ENCODE data around the gene ANTXR1. TPM values are rescaled to one million over a fixed set of nuclear protein-coding genes. Genes with fewer than 3 reads are reported as not detected.

ANTXR1 gene
- polyA plus RNA-seq, 1 of the 3 experiments (the other 2 are of a cell fraction): 114 TPM

DNA sequence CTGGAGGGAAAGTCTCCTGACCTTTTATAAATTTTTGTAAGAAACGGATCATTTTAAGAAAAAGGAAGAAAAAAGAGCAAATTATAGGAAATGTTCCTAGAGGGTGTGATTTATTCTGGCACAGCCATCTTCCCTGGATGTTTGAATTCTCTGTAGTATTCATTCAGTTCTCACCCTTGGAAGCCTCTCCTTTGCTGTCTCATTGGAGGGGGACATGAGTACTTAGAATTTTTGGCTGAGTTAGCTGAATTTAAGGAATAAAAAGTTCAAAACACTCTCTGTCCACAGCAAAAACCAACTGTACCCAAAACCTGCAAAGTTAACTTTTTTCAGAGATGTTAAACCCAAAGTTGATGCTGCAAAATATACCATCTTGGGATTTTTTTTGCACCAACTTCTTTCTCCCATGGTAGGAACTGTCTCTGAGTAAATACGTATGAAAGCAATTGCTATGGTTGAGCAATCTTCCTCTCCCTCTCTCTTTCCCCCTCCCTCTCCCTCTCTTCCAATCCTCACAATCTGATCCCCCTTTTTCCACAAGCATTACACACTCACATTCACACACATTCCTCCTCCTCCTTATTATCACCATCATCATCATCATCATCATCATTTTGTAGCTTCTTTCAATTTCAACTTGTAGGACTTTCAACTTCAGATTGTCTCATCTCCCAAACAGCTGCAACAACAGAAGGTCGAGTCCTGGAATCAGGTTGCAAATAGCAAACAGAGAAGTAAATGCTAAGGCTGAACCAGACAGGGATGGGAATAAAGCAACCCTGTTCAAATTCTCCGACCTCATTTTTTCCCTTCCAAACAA lies 190.4 kb downstream of the ANTXR1 start:
- H3K9me3 ChIP-seq: no peaks in the 10 kb centered on the region
- no peaks in the 10 kb centered on the region; the same call in 1 of the 2 replicates for H3K79me2 ChIP-seq (ENCODE audit: insufficient read depth)
- peaks cover 52 to 65% of the 10 kb centered on the region in 2 experiments for H3K36me3 ChIP-seq (replicated peaks in 1 of 2; ENCODE audit: control insufficient read depth in 1 of 2, insufficient read depth in 2 of 2, low read length in 1 of 2)
- ChIA-PET POLR2A (no interaction called here), CTCF (interaction anchor here (1.2 to 1.7 kb wide), 2 partner anchors 10 to 104 kb away, joined by 3 to 7 read pairs; no protein-coding TSS in a partner anchor)
- 88% methylated on average over 4 of the region's 4 CpGs for WGBS (ENCODE audit: low lambda C conversion rate)
- no peaks in the 10 kb centered on the region for H3F3A ChIP-seq (replicated peaks; ENCODE audit: insufficient read depth)
- no peak for DNase-seq
- no peak overlapping the region for H3K4me2 ChIP-seq
- peaks cover 0 to 3% of the 10 kb centered on the region in 2 experiments; a peak in 1 of 4 replicates for H3K4me1 ChIP-seq (ENCODE audit: control insufficient read depth in 1 of 2, insufficient read depth in 2 of 2, low read depth in 1 of 2, low read length in 1 of 2)
- H4K20me1 ChIP-seq (ENCODE audit: insufficient read depth): no peaks in the 10 kb centered on the region
- H3K4me3 ChIP-seq (ENCODE audit: low read depth in 2 of 2, low read length in 1 of 2): no peak overlapping the region
- H3K27ac ChIP-seq (ENCODE audit: low read depth in 2 of 2, low read length in 1 of 2): no peak overlapping the region
- no peaks in the 10 kb centered on the region for H3K27me3 ChIP-seq (ENCODE audit: insufficient read depth)
- H3K9me2 ChIP-seq: no peaks in the 10 kb centered on the region
- no peak overlapping the region for H2AFZ ChIP-seq (ENCODE audit: low read depth)
- no peak overlapping the region for H3K9ac ChIP-seq
- no peak for TF ChIP-seq MXI1 (IDR thresholded peaks at IDR 0.05; ENCODE audit: low read depth, low read length)
- TF ChIP-seq FOSL2 (IDR thresholded peaks at IDR 0.05; ENCODE audit: borderline replicate concordance, low read depth): no peak
- TF ChIP-seq, protein P1, sequence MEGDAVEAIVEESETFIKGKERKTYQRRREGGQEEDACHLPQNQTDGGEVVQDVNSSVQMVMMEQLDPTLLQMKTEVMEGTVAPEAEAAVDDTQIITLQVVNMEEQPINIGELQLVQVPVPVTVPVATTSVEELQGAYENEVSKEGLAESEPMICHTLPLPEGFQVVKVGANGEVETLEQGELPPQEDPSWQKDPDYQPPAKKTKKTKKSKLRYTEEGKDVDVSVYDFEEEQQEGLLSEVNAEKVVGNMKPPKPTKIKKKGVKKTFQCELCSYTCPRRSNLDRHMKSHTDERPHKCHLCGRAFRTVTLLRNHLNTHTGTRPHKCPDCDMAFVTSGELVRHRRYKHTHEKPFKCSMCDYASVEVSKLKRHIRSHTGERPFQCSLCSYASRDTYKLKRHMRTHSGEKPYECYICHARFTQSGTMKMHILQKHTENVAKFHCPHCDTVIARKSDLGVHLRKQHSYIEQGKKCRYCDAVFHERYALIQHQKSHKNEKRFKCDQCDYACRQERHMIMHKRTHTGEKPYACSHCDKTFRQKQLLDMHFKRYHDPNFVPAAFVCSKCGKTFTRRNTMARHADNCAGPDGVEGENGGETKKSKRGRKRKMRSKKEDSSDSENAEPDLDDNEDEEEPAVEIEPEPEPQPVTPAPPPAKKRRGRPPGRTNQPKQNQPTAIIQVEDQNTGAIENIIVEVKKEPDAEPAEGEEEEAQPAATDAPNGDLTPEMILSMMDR (IDR thresholded peaks at IDR 0.05): no peak
- no peak for TF ChIP-seq RCOR1 (IDR thresholded peaks at IDR 0.05; ENCODE audit: low read length)
- TF ChIP-seq TAF1 (IDR thresholded peaks at IDR 0.05; ENCODE audit: borderline replicate concordance, low read depth, low read length): no peak
- TF ChIP-seq RXRA (IDR thresholded peaks at IDR 0.05; ENCODE audit: borderline replicate concordance, low read depth): no peak
- TF ChIP-seq TCF12 (IDR thresholded peaks at IDR 0.05): no peak

DNA sequence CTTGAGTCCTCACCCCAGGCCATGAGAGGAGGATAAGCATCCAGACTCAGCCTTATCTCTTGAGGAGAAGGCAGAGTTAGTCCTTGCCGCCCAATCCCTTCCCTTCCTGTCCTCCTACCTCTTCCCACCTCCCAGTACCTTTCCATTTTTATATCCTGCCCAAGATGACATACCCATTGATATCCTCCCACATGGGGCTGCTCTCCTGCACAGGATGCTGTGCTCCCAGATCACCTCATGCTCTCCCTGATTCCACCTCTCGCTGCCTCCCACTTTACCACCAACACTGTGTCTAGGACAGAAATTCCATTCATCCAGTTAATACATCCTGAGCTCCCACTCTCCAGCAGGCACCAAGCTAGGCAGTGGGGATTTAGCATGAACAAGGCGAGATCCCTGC lies 191.7 kb downstream of the ANTXR1 start:
- ChIA-PET POLR2A (no interaction called here), CTCF (interaction anchor here (1.2 to 1.7 kb wide), 2 partner anchors 102 to 192 kb away, joined by 3 to 7 read pairs; partner anchors contain the start of gene ANTXR1)
- Histone ChIP-seq H2AFZ (ENCODE audit: low read depth) (no peak overlapping the region), H3K4me1 (ENCODE audit: control insufficient read depth in 1 of 2, insufficient read depth in 2 of 2, low read depth in 1 of 2, low read length in 1 of 2) (peaks cover 0 to 3% of the 10 kb centered on the region in 2 experiments; a peak in 1 of 4 replicates), H3K9ac (no peak overlapping the region), H3K27me3 (ENCODE audit: insufficient read depth) (no peaks in the 10 kb centered on the region), H3F3A (replicated peaks; ENCODE audit: insufficient read depth) (no peaks in the 10 kb centered on the region), H4K20me1 (ENCODE audit: insufficient read depth) (no peaks in the 10 kb centered on the region), H3K79me2 (ENCODE audit: insufficient read depth) (no peaks in the 10 kb centered on the region; the same call in 1 of the 2 replicates), H3K4me2 (no peak overlapping the region), H3K36me3 (replicated peaks in 1 of 2; ENCODE audit: control insufficient read depth in 1 of 2, insufficient read depth in 2 of 2, low read length in 1 of 2) (peaks cover 49 to 58% of the 10 kb centered on the region in 2 experiments), H3K27ac (ENCODE audit: low read depth in 2 of 2, low read length in 1 of 2) (no peak overlapping the region), H3K9me3 (no peaks in the 10 kb centered on the region), H3K4me3 (ENCODE audit: low read depth in 2 of 2, low read length in 1 of 2) (no peak overlapping the region), H3K9me2 (no peaks in the 10 kb centered on the region)
- DNase-seq: no peak
- WGBS (ENCODE audit: low lambda C conversion rate): 99% methylated on average over 3 of the region's 3 CpGs
- TF ChIP-seq TAF1 (IDR thresholded peaks at IDR 0.05; ENCODE audit: borderline replicate concordance, low read depth, low read length): no peak
- TF ChIP-seq POLR2AphosphoS5 (IDR thresholded peaks at IDR 0.05; ENCODE audit: low read depth, low read length): no peak
- no peak for TF ChIP-seq NRF1 (IDR thresholded peaks at IDR 0.05; ENCODE audit: low read depth, low read length)
- no peak for TF ChIP-seq RAD21 (IDR thresholded peaks at IDR 0.05; ENCODE audit: low read length)
- no peak for TF ChIP-seq YY1 (IDR thresholded peaks at IDR 0.05; ENCODE audit: low read depth)
- TF ChIP-seq ELF1 (IDR thresholded peaks at IDR 0.05): no peak
- TF ChIP-seq, protein P2, sequence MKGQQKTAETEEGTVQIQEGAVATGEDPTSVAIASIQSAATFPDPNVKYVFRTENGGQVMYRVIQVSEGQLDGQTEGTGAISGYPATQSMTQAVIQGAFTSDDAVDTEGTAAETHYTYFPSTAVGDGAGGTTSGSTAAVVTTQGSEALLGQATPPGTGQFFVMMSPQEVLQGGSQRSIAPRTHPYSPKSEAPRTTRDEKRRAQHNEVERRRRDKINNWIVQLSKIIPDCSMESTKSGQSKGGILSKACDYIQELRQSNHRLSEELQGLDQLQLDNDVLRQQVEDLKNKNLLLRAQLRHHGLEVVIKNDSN (IDR thresholded peaks at IDR 0.05; ENCODE audit: borderline replicate concordance, low read depth): no peak
- no peak for TF ChIP-seq RXRA (IDR thresholded peaks at IDR 0.05; ENCODE audit: borderline replicate concordance, low read depth)
- TF ChIP-seq, protein P1 (IDR thresholded peaks at IDR 0.05): no peak
- TF ChIP-seq GABPA (IDR thresholded peaks at IDR 0.05; ENCODE audit: low read depth): no peak
- TF ChIP-seq JUND (IDR thresholded peaks at IDR 0.05): no peak
- TF ChIP-seq FOXM1 (IDR thresholded peaks at IDR 0.05; ENCODE audit: low read depth): no peak
- TF ChIP-seq, protein P3, sequence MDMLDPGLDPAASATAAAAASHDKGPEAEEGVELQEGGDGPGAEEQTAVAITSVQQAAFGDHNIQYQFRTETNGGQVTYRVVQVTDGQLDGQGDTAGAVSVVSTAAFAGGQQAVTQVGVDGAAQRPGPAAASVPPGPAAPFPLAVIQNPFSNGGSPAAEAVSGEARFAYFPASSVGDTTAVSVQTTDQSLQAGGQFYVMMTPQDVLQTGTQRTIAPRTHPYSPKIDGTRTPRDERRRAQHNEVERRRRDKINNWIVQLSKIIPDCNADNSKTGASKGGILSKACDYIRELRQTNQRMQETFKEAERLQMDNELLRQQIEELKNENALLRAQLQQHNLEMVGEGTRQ (IDR thresholded peaks at IDR 0.05; ENCODE audit: borderline replicate concordance, low read depth, low read length): no peak
- no peak for TF ChIP-seq SIN3A (IDR thresholded peaks at IDR 0.05; ENCODE audit: borderline replicate concordance, low read depth, low read length)
- TF ChIP-seq FOSL2 (IDR thresholded peaks at IDR 0.05; ENCODE audit: borderline replicate concordance, low read depth): no peak
- no peak for TF ChIP-seq FOXJ3 (CRISPR knock-in tag; IDR thresholded peaks at IDR 0.05)
- TF ChIP-seq GATA2 (CRISPR knock-in tag; IDR thresholded peaks at IDR 0.05): no peak

All from SK-N-SH (cell line).